ENCODE measurements around the gene POLD4.
A peak's percentile ranks its signal among the peaks of the same experiment; 100 is the strongest.

Gene POLD4

DNA sequence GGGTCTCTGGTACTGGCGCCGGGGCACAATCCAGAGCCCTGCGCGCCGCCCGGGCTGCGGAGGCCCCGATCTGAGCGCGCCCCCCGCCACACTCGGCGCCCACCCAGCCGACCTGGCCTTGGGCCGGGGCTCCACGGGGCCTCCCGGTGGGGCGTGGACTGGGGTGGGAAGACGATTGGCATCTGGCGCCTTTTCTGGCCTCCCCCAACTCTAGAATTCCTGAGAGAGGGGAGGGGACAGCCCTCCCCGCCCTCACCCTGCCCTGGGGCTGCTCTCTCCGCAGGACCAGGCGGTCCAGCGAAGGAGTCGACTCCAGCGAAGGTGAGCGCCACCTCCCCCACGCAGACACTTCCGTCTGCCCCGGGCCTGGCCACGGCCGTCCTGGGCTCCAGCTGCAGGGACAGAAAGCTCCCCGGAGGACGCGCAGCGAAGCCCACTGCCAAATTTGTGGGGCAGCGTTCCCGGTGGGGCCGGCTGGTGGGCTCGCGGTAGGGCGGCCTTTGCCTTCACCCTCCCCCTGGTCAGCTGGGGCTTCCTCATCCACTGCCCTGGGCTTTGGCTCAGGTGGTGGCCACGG, 49.4 kb downstream of the POLD4 start:
- peak overlapping the region; percentile 60 for H3K4me3 ChIP-seq (ENCODE audit: extremely low read depth, insufficient read depth, low read length, poor library complexity, severe bottlenecking)
- H3K27ac ChIP-seq (ENCODE audit: low read depth, low read length, severe bottlenecking) = no peak overlapping the region
- 5 to 6% methylated on average over 24 to 38 of the region's 43 CpGs for WGBS, 2 experiments (ENCODE audit: insufficient coverage in 2 of 2)
- peaks cover 34% of the 10 kb centered on the region for H3K36me3 ChIP-seq (ENCODE audit: control insufficient read depth, insufficient read depth, low read length)
- no peaks in the 10 kb centered on the region for H3K9me3 ChIP-seq (ENCODE audit: control insufficient read depth, low read length)
- peaks cover 20% of the 10 kb centered on the region for H3K4me1 ChIP-seq (ENCODE audit: control insufficient read depth, insufficient read depth, low read length, poor library complexity, severe bottlenecking)

DNA sequence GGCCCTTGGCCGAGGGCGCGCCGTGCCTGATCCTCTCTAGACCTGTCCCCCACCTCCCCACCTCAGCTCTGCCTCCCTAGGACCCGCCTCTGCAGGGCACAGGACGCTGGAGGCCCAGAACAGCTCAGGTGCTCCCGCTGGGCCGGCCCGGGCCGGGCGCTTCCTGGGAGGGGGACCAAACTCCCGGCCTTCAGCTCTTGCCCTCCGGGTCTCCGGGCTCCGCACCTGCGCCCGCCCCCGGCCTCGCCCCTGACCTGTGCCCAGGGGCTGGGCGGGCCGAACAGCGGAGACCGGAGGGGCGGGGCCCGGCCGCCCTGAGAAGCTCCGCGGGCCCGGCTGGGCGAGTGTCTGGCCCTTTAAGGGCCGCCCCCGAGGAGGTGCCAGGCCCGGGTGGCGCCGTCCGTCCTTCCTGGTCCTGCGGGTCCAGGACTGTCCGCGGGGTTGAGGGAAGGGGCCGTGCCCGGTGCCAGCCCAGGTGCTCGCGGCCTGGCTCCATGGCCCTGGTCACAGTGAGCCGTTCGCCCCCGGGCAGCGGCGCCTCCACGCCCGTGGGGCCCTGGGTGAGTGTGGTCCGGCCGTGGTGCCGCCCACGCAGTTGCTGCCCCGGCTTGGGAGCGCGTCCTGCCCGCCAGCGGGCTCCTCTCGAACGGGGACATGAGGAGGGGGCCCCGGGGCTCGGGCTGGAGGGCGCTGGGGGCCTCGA, 50.1 kb downstream of the POLD4 start, which contains the start of gene SSH3:
Gene SSH3, plus strand, starts transcription at position 399 of the 703 bp plus-strand sequence. Its CDS starts 96 bp downstream, at position 495.
- peak within 1 kb of the TSS; percentile 60 for H3K4me3 ChIP-seq (ENCODE audit: extremely low read depth, insufficient read depth, low read length, poor library complexity, severe bottlenecking)
- peaks cover 41% of the 10 kb centered on the region for H3K36me3 ChIP-seq (ENCODE audit: control insufficient read depth, insufficient read depth, low read length)
- peaks cover 20% of the 10 kb centered on the region for H3K4me1 ChIP-seq (ENCODE audit: control insufficient read depth, insufficient read depth, low read length, poor library complexity, severe bottlenecking)
- peak within 1 kb of the TSS; percentile 23 for H3K27ac ChIP-seq (ENCODE audit: low read depth, low read length, severe bottlenecking)
- H3K9me3 ChIP-seq (ENCODE audit: control insufficient read depth, low read length) = no peaks in the 10 kb centered on the region
- WGBS, 2 experiments (ENCODE audit: insufficient coverage in 2 of 2) = 0 to 1% methylated on average over 52 to 54 of the region's 65 CpGs

DNA sequence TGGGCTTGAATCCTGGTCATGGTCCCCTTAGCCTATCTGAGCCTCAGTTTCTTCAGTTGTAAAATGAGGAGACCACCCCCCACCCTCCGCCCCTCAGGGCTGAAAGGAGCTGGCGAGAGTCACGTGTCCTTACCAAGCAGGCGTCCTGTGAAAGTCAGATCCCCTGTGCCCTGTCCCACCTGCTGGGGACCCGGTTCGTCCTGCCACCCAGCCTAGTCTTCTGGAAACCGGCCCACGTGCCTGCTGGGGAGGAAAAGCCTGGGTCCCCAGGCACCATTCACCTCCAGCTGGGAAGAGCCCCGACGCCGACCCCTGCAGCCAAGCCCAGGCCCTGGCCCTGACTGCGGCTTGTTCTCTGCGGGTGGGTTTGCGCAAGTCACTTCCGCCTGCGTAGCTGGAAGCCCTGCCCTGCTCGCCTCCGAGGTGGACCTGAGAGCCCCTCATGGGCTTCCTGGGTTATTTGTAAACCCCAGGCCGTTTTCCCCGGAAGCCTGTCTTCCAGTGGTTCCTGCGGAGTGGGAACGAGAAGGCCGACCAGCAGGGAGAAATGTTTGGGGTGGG, 50.7 kb downstream of the POLD4 start:
- H3K4me3 ChIP-seq (ENCODE audit: extremely low read depth, insufficient read depth, low read length, poor library complexity, severe bottlenecking) = peak overlapping the region; percentile 60
- peak overlapping the region; percentile 23 for H3K27ac ChIP-seq (ENCODE audit: low read depth, low read length, severe bottlenecking)
- peaks cover 20% of the 10 kb centered on the region for H3K4me1 ChIP-seq (ENCODE audit: control insufficient read depth, insufficient read depth, low read length, poor library complexity, severe bottlenecking)
- WGBS, 2 experiments (ENCODE audit: insufficient coverage in 2 of 2) = 21 to 24% methylated on average over 18 to 20 of the region's 23 CpGs
- H3K9me3 ChIP-seq (ENCODE audit: control insufficient read depth, low read length) = no peaks in the 10 kb centered on the region
- peaks cover 43% of the 10 kb centered on the region for H3K36me3 ChIP-seq (ENCODE audit: control insufficient read depth, insufficient read depth, low read length)

DNA sequence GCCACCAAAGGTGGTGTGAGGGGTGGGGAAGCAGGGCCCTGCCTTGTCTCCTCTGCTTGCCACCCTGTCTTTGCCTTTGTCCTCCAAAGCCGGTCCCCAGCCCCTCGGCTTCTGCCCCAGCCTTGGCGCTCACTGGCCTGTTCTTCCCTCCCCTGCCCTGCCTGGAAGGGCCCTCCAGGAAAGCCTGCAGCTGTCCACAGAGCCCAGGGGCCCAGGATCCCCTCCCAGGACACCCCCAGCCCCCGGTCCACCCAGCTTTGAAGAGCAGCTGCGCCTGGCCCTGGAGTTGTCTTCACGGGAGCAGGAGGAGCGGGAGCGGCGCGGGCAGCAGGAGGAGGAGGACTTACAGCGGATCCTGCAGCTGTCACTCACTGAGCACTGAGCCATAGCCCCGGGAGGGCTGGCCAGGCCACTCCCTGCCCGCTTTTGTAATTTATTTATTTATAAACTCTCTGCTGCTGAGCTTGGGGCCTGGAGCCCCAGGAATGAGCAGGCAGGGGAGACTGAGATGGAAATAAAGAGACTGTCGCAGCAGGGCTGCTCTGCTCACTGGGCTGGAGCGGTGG, 51.3 kb downstream of the POLD4 start:
- Histone ChIP-seq H3K27ac (ENCODE audit: low read depth, low read length, severe bottlenecking) (peak overlapping the region; percentile 16), H3K4me3 (ENCODE audit: extremely low read depth, insufficient read depth, low read length, poor library complexity, severe bottlenecking) (peak overlapping the region; percentile 60), H3K4me1 (ENCODE audit: control insufficient read depth, insufficient read depth, low read length, poor library complexity, severe bottlenecking) (peaks cover 20% of the 10 kb centered on the region), H3K36me3 (ENCODE audit: control insufficient read depth, insufficient read depth, low read length) (peaks cover 46% of the 10 kb centered on the region), H3K9me3 (ENCODE audit: control insufficient read depth, low read length) (no peaks in the 10 kb centered on the region)
- WGBS, 2 experiments (ENCODE audit: insufficient coverage in 2 of 2) = 33 to 36% methylated on average over 10 to 12 of the region's 15 CpGs

DNA sequence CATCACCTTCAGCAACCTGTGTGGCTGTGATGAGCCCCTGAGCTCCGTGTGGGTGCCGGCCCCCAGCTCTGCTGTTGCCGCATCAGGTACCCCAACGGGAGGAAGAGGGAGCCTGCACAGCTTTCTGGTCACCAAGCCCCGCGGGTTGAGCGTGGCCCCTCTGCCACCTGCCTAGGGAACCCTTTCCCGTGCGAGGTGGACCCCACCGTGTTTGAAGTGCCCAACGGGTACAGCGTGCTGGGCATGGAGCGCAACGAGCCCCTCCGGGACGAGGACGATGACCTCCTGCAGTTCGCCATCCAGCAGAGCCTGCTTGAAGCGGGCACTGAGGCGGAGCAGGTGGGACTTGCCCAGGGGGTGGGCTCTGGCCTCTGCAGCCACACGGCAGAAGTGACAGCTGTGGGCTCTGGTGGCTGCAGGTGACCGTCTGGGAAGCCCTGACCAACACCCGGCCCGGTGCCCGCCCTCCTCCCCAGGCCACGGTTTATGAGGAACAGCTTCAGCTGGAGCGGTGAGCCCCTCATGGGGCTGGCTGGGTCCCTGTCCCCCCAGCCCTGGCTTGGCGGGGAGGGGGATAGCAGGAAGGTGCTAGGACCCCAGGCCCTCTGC, 51.9 kb downstream of the POLD4 start:
- WGBS, 2 experiments (ENCODE audit: insufficient coverage in 2 of 2) = 92 to 93% methylated on average over 26 to 27 of the region's 28 CpGs
- H3K27ac ChIP-seq (ENCODE audit: low read depth, low read length, severe bottlenecking) = no peak overlapping the region
- H3K36me3 ChIP-seq (ENCODE audit: control insufficient read depth, insufficient read depth, low read length) = peaks cover 52% of the 10 kb centered on the region
- peaks cover 20% of the 10 kb centered on the region for H3K4me1 ChIP-seq (ENCODE audit: control insufficient read depth, insufficient read depth, low read length, poor library complexity, severe bottlenecking)
- no peaks in the 10 kb centered on the region for H3K9me3 ChIP-seq (ENCODE audit: control insufficient read depth, low read length)
- no peak overlapping the region for H3K4me3 ChIP-seq (ENCODE audit: extremely low read depth, insufficient read depth, low read length, poor library complexity, severe bottlenecking)
